Stimulated activated CD8-positive, alpha-beta memory T cell treated with anti-CD3 and anti-CD28 coated beads, Interleukin-7, amount 100 ng/mL, for 48 hours (primary cell): ENCODE data around the gene FREM3.
"Not testable (repeated sequence)": the region's sequence is repeated elsewhere in the genome, so short reads cannot be mapped to it uniquely, and the experiment has no call there.

ENCODE experiments used
- DNase-seq, 2 donors: peaks; one replicate each; pipeline ENCODE4 v3.0.0-alpha.2; 2020; ENCODE audit warnings: low read depth in 1 of 2; ENCODE audit errors: extremely low read depth in 1 of 2

Gene FREM3

DNA sequence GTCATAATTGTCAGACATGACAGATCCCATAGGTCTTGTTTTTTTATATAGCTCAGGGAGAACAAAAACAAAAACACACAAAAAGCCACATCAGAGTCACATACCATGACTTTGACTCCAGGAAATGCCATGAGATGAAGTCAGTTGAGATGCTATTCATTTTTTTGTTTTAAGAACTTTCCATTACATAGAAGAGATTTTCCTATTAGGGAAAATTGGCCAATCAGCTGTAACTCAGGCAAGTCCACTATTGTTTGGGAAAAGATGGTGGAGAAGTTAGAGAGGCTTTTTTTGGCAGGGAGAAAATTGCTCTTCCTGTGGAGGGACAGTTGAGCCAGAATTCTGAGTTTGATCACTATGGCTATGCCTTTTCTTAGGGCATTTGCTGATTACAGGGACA is 114.4 kb downstream of the FREM3 start:
- DNase-seq, result no peak

DNA sequence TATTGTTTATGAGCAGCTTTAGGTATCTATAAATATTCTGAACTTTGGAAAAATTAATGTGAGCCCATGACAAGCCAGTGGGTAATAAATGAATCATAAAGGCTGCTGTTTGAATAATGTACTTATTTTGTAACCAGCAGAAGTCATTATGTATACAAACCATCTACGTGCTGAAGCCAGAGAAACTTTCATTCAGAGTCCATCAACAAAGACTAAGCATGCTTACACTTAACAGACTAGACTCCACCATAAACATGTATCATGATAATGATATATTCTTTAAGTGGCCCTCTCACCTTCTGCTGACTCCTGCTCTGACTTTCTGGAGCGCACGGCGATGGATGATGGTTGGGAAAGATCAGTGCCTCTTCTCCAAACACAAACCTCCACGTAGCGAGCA is 114.9 kb downstream of the FREM3 start:
- no peak for DNase-seq

DNA sequence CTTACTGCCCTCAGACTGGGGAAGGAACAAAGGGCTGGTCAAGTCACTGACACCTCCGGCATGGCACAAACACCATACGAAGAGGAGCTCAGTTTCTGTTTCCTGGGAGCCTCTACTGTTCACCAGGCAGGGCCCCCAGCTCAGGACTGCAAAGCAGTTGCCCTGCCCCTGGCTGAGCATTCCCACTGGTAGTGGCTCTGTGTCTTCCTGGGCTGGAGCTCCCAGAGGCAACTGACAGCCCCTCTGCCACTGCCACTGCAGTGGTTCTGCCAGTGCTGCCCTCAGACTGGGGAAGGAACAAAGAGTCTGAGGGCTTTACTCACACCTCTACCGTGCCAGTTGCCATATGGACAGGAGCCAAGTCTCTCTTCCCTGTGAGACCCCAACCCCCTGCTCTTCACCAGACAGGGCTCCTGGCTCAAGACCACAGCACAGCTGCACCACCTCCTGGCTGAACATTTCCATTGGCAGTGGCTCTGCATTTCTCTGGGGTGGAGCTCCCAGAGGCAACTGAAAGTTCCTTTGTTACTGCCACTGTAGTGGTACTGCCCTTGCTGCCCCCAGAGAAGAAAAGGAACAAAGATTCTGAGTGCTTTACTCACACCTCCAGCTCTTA is 119.0 kb downstream of the FREM3 start:
- no peak for DNase-seq

DNA sequence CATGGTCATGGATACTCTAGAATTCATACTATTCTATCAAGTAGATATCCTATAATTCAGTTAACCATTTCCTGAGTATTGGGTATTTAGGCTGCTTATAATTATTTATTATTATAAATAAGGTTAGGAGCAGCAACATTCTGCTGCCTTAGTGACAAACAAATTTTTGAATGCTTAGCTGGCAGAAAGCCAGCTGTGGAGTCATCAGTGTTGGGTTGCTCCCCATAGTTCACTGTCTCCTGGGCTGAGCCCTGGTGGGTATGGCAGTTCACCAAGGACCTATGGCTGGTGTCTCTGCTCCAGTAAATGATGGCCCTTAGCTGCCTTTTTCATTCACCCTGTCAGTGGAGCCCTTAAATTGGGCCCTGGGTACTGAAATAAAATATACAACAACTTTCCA is 125.1 kb downstream of the FREM3 start:
- DNase-seq, result no peak

DNA sequence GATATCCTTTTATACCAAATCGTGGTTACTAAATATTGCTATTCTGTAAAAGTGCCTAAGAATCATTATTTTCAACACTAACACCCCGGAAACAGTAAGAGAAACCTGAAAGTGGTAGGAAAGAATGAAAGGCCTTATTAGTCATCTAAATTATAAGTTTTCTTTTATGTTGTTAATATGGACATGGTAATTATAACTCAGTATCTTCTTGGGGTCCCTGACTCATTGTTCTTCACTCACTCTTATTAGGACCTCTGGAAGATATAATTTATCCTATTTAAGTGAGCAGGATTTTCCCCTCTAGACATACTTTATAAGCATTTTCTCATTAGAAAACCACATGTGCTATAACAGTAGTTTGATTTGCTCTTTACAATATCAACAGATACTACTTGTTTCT is 136.0 kb downstream of the FREM3 start:
- no peak for DNase-seq

DNA sequence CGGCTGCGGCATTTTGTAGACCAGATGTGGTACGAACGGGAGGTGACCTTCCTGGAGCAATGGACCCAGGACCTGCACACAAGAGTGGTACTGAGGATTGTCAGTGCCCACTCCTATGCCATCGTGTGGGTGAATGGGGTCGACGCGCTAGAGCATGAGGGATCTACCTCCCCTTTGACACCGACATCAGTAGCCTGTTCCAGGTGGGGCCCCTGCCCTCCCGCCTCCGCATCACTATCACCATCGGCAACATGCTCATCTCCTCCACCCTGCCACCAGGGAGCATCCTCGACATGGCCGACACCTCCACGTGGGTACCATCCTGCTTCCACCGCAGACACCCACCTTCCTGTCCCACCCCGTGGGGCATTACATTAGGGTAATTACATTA is 140.7 kb downstream of the FREM3 start:
- peak in 1 of 2 donors; percentile 25 for DNase-seq

DNA sequence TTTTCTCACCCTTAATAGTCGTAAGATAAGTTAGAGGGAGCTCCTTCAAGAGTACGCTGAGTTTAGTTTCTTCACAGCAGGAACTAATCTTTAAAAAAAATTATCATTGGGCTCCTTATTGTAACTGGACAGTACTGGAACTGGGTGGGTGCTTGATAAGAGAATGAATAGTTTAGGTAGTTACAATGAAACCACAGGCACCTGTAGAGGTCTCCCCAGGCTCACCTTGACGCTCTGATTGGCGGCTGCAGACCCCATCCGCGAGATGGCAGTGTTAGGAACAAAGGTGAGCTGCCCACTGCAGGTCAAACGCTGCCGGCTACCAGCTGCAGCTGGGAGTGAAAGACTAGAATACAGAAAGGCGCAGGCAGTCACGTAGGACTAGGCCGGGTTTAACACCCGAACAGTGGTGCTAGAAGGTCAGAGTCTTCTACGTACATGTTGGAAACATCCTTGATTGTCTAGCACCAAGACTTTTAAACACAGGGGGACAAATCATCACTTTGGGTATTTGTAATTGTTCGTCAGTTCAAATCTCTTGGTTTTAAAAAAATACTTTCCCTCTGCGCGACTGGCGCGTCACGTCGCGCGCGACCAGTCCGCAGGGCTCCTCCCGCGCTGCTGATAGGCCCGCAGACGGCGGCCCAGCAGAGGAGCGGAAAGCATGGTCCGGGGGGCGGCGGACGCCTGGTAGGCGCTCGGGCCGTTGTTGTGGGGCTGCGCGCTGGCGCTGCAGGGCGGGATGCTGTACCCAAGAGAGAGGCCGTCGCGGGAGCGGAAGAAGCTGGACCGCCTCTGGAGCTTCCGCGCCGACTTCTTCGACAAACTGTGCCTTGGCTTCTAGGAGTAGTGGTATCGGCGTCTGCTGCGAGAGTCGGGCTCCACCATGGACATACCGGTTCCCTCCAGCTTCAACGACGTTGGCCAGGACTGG is 141.4 kb downstream of the FREM3 start:
- peak; percentile 30 to 61 for DNase-seq

DNA sequence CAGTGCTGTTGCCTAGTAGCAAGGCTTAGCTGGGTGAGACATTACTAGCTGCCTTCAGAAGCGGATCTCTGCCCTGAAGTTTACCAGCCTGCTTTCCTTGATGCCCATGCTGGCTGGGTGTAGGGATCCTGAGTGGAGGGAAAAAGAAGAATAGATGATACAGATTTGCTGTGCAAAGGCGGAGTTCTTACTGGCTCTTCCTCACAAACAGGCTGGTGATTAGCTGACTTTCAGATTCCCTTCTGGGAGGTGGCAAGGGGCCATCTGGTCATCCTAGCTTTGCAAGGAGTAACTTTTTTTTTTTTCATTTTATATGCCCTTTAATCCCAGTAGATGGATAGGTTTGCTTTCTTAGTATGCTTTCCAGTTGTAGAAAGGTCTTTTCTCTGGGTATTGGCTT is 142.2 kb downstream of the FREM3 start:
- no peak for DNase-seq

DNA sequence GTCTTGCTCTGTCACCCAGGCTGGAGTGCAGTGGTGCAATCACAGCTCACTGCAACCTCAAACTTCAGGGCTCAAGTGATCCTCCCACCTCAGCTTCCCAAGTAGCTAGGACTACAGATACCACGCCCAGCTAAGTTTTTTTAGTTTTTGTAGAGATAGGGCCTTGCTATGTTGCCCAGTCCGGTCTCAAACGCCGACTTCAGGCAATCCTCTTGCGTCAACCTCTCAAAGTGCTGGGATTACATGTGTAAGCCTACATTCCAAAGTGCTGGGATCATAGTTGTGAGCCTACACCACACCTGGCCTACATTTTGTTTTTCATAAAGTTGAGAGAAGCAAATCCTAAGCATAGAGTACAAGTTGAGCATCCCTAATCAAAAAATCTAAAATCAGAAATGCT is 144.8 kb downstream of the FREM3 start:
- DNase-seq, result no peak

DNA sequence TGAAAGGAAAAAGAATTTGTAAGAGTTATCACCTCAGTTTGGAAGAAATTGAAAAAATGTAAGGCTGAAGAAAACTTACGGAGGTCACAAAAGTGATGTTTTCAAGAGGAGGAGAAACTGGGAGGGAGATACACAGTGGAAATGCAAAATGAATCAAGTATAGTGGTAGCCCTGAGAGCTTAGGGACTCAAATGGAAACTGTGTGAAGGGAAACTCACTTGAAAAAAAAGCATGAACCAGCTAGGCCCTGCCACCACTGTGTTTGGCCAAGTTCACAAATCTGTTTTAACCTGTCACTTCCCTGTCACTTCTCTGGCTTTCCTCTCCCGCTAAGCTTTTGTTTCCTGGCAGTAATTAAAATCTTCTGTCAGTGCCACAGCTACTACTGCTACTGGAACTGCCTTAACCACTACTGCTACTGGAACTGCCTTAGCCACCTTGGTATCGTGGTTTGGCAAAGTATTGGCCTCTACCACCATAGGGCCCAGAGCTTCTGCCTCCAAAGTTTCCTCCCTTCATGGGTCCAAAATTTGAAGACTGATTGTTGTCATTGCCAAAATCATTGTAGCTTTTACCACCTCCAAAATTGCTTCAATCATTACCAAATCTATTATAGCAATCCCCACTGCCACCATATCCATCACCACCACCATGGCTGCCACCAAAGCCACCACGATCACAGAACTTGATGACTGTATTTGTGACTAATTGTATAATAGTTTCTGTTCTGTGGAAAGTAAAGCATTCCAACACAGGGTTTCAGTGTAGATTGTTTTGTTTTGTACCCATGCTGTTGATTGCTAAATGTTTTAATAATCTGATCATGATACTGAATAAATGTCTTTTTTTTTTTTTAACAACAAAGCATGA is 145.5 kb downstream of the FREM3 start:
- peak in 1 of 2 donors; percentile 16 for DNase-seq

DNA sequence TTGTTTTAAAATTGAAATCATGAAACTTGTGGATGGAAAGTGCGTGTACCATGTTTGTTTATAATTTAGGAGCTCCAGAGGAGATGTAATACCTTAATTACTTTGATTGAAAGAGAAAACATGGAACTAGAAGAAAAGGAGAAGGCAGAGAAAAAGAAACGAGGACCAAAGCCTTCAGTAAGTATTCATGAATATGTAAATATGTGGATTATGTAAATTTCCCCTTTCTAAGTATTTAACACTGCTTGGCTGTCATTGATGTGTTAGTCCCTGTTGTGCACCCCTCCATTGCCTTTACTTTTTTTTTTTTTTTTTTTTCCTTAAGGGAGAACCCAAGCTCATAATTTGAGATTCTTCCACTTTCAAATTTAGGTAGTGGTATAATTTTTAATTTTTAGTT is 150.5 kb downstream of the FREM3 start:
- DNase-seq, result no peak

DNA sequence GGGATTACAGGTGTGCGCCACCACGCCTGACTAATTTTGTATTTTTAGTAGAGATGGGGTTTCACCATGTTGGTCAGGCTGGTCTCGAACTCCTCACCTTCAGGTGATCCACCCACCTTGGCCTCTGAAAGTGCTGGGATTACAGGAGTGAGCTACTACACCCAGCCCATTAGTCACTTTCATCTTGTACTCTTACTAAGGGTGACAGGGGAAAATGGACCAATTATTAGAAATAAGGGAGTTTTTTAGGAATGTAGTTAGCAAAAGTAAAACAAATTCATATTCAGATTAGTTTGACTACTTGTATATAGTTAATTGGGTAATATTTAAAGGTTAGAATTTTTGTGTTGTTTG is 160.8 kb downstream of the FREM3 start:
- no peak for DNase-seq

DNA sequence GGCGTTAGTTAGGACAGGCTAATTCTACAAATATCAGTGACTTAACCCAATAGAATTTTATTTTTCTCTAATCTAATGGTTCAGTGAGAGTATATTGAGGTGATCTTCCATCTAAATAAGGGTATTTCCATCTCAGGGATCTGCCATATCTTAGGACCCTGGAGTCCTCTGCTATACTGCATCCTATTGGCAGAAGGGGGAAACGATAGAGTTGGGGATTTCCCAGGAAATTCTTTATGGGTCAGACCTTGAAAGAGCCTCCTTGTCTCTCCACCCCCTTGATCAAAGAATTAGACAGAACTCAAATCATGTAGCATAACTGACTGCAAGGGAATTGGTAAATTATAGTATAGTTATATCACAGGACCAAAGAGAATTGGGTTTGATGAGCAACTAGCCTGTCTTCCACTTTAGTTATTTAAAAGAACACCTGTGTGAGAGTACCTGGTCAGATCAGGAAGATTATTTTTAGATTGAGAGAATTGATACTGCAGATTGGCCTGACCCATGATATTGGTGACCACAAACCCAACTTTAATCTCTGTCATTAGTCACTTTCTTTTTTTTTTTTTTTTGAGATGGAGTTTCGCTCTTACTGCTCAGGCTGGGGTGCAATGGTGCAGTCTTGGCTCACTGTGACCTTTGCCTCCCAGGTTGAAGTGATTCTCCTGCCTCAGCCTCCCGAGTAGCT is 161.4 kb downstream of the FREM3 start:
- peak in 1 of 2 donors; percentile 5 for DNase-seq

DNA sequence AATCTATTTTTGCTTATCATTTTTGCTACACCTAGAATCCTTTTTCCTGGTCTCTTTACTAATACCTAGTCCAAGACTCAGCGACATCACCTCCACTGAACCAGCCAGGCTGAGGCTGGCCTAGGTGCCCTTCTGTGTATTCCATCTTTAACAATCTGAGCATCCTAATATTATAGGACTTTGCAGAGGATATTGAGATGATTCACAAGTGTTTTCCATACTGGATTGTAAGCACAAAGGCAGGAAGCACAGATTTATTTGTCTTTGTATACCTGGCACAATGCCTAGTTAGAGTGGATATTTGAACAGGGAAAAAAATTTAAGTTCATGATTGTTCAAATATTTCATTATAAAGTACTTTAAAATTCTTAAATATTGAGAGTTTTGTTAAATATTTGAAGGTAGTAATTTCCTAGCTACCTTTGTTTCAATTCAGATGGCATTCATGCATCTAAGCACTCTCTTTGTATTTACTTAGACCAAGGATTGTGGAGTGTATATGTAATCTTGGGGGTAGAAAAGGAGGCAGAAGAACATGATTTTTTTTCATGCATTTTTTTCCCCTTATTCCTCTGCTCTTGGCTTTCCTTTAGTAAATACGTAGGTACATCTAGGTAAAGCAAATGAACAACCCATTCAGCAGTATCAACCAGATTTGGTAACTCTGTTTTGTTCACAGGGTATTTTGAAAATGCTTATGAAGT is 168.5 kb downstream of the FREM3 start:
- DNase-seq, result no peak

DNA sequence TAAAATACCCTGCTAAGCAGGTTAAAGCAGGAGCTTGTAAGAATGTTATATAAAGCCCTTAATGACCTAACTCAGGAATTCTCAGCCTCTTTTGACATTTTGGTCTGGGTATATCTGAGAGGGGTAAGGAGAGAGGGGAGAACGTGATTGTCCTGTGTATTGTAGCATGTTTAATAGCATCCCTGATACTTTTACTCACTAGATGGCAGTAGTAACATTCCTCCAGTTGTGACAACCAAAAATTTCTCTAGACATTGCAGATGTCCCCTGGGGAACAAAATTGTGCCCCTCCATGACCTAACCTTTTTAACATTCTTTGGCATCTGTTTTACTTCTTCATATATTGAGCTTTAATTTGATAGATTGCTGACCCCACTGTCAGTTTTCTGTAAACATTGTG is 169.1 kb downstream of the FREM3 start:
- no peak for DNase-seq

DNA sequence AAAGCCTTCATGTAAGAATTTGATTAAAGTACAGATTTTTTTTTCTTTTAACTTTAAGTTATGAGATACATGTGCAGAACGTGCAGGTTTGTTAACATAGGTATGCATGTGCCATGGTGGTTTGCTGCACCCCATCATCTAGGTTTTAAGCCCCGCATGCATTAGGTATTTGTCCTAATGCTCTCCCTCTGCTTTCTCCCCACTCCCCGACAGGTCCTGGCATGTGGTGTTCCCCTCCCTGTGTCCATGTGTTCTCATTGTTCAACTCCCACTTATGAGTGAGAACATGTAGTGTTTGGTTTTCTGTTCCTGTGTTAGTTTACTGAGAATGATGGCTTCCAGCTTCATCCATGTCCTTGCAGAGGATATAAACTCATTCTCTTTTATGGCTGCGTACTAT is 172.4 kb downstream of the FREM3 start:
- not testable (repeated sequence) for DNase-seq
